HepG2 (cell line): ENCODE measurements around the gene SLCO4A1. TPM values are rescaled to one million over a fixed set of nuclear protein-coding genes. Genes with fewer than 3 reads are reported as not detected.

ENCODE experiments used
- ATAC-seq: fragments of 200-7000 bp; cut with Tn5 transposase; 3 replicates; pipeline ENCODE4 v1.9.1; 2020; ENCODE audit warnings: mild to moderate bottlenecking, moderate library complexity
- BruUV-seq: library from RNA; stranded (reverse); fragments of 400-500 nt; replicated peaks from 2 replicates; lab custom pipeline; 2021; lab: Mats Ljungman, UMichigan
- CTCF ChIA-PET: fragments of 300-600 bp; formaldehyde crosslinking; extraction: SDS; loops from one replicate; lab custom pipeline; 2021; ENCODE audit warnings: low total read pairs, inconsistent platforms, low intra/inter-chr PET ratio; lab: Yijun Ruan, JAX
- POLR2A ChIA-PET: fragments of 350-600 bp; sonication (Branson Sonifier 250); formaldehyde crosslinking; loops from one replicate; lab custom pipeline; 2020; ENCODE audit warnings: antibody characterized with exemption, inconsistent platforms; lab: Yijun Ruan, JAX
- DNase-seq: peaks from one replicate; pipeline ENCODE4 v3.0.0-alpha.2; 2015; ENCODE audit warnings: low spot score
- FAIRE-seq: peaks from 3 replicates; lab custom pipeline; 2011; peaks lifted over from hg19 to GRCh38; lab: Jason Lieb, UNC
- H2AFZ ChIP-seq: one replicate; pipeline ENCODE4 v1.6.1; 2011; ENCODE audit warnings: low read length, inconsistent platforms
- H3K27ac ChIP-seq: fragments of 300-600 bp; 3 replicates; pipeline ENCODE4 v1.8.0; 2011; ENCODE audit warnings: mixed run types, mild to moderate bottlenecking, mixed read lengths, low read length, inconsistent platforms; ENCODE audit not compliant: insufficient read depth; ENCODE audit errors: extremely low read length
- H3K27me3 ChIP-seq, 2 experiments: fragments of 200-600 bp in 1 of 2; 2 replicates in 1 of 2; 3 replicates in 1 of 2; pipeline versions ENCODE4 v1.6.0 to v1.8.0; 2011; ENCODE audit warnings: low read length in 2 of 2, mild to moderate bottlenecking in 2 of 2, moderate library complexity in 2 of 2, inconsistent platforms in 1 of 2; ENCODE audit not compliant: insufficient read depth in 2 of 2, control insufficient read depth in 1 of 2
- H3K36me3 ChIP-seq, 2 experiments: fragments of 200-600 bp in 1 of 2; replicated peaks in 1 of 2; 2 replicates in 1 of 2; 3 replicates in 1 of 2; pipeline versions ENCODE4 v1.5.1 to v1.8.0; 2011; ENCODE audit warnings: low read length in 2 of 2, inconsistent platforms in 1 of 2; ENCODE audit not compliant: insufficient read depth in 2 of 2, control insufficient read depth in 1 of 2
- H3K4me1 ChIP-seq: 2 replicates; pipeline ENCODE4 v1.5.1; 2012; ENCODE audit warnings: low read length, inconsistent platforms; ENCODE audit not compliant: insufficient read depth
- H3K4me2 ChIP-seq: 2 replicates; pipeline ENCODE4 v1.6.0; 2011; ENCODE audit warnings: low read depth, low read length, inconsistent platforms
- H3K4me3 ChIP-seq, 3 experiments: fragments of 200-600 bp in 1 of 3; sonication (generic), shearing (Covaris generic) in 1 of 3; replicated peaks in 1 of 3; 2 replicates each; pipeline ENCODE4 v1.5.1; 2011 to 2016; ENCODE audit warnings: low read length in 3 of 3, inconsistent platforms in 2 of 3, low read depth in 2 of 3, mild to moderate bottlenecking in 2 of 3, control low read depth in 1 of 3, mixed read lengths in 1 of 3; ENCODE audit not compliant: insufficient read depth in 1 of 3
- H3K79me2 ChIP-seq: one replicate; pipeline ENCODE4 v1.6.1; 2011; ENCODE audit warnings: low read length, inconsistent platforms; ENCODE audit not compliant: insufficient read depth
- H3K9ac ChIP-seq: 2 replicates; pipeline ENCODE4 v1.6.0; 2011; ENCODE audit warnings: mild to moderate bottlenecking, low read depth, low read length, inconsistent platforms; ENCODE audit not compliant: insufficient read depth
- H3K9me3 ChIP-seq: 2 replicates; pipeline ENCODE4 v1.5.1; 2012; ENCODE audit warnings: mild to moderate bottlenecking, low read length
- H4K20me1 ChIP-seq: 2 replicates; pipeline ENCODE4 v1.6.0; 2011; ENCODE audit warnings: inconsistent platforms, mild to moderate bottlenecking, low read length, moderate library complexity; ENCODE audit not compliant: insufficient read depth
- BHLHE40 ChIP-seq: IDR thresholded peaks from 2 replicates; pipeline ENCODE4 v1.6.1; 2011; ENCODE audit warnings: low read length, improper control_type of control experiment
- CEBPB ChIP-seq: IDR thresholded peaks from 2 replicates; pipeline ENCODE4 v1.6.1; 2011; ENCODE audit warnings: low read depth, low read length, improper control_type of control experiment, borderline replicate concordance
- FOSL2 ChIP-seq: sonication (generic); formaldehyde crosslinking; IDR thresholded peaks from 2 replicates; pipeline ENCODE4 v1.4.0; 2020; ENCODE audit warnings: missing genetic modification reagents
- GABPB1 ChIP-seq: IDR thresholded peaks from 2 replicates; pipeline ENCODE4 v1.6.1; 2016; ENCODE audit warnings: mild to moderate bottlenecking, missing genetic modification reagents, moderate library complexity, missing compliant biosample characterization
- SP4 ChIP-seq: sonication (generic); formaldehyde crosslinking; IDR thresholded peaks from 2 replicates; pipeline ENCODE4 v1.8.1; 2023; ENCODE audit warnings: mild to moderate bottlenecking, missing genetic modification reagents
- ZNF383 ChIP-seq: sonication (generic); formaldehyde crosslinking; IDR thresholded peaks from 2 replicates; pipeline ENCODE4 v1.4.0; 2020; ENCODE audit warnings: missing genetic modification reagents, mild to moderate bottlenecking, borderline replicate concordance
- WGBS: methylation state at CpG from one replicate; pipeline ENCODE4 v1.1.6; 2017; ENCODE audit warnings: low lambda C conversion rate; 5-methylcytosine and 5-hydroxymethylcytosine counted together
- in situ Hi-C: cut with HindIII; loops from 2 replicates; pipeline ENCODE4 v1.10.0; 2017; ENCODE audit warnings: low pct_unique_long_range_greater_than_20kb; ENCODE audit not compliant: extremely low pct_ligation_motif_present
- intact Hi-C: fragments of 100-400 bp; cut with micrococcal nuclease; formaldehyde crosslinking; loops from one replicate; pipeline ENCODE4 v1.10.0; 2022; ENCODE audit not compliant: unreplicated experiment
- polyA plus RNA-seq, 8 experiments: library from polyadenylated mRNA; depleted of rRNA in 3 of 8; stranded (reverse) in 7 of 8; unstranded in 1 of 8; fragments of >200 nt; fragmentation: Illumina TruSeq in 4 of 8; extraction: Trizol in 4 of 8; gene quantifications; 2 replicates each; pipeline versions ENCODE4 v1.2.1 to v1.2.3, GENCODE V29; 2011 to 2016; ENCODE audit warnings: low read depth in 4 of 8, missing spikeins in 1 of 8, mixed read lengths in 1 of 8; ENCODE audit not compliant: insufficient read depth in 1 of 8
- total RNA-seq, 5 experiments: library from RNA; depleted of rRNA; stranded (reverse); fragments of >200 nt; fragmentation: Illumina TruSeq; extraction: Trizol; gene quantifications; 2 replicates each; pipeline ENCODE4 v1.2.3, GENCODE V29; 2016; ENCODE audit warnings: low read depth in 1 of 5
- TF ChIP-seq, protein P1 (sequence below), 2 experiments: fragments of 450-650 bp in 1 of 2; sonication (generic) in 1 of 2; formaldehyde crosslinking; IDR thresholded peaks; 2 replicates each; pipeline versions ENCODE4 v1.5.0 to v1.8.0; 2020 to 2022; ENCODE audit warnings: mild to moderate bottlenecking in 1 of 2, missing genetic modification reagents in 1 of 2

The SLCO4A1 gene
- total and polyA plus RNA-seq, 2 of the 13 experiments (the other 11 are each of a cell fraction or from before 2014, with no cell fraction given) = 55.5 to 112 TPM

DNA sequence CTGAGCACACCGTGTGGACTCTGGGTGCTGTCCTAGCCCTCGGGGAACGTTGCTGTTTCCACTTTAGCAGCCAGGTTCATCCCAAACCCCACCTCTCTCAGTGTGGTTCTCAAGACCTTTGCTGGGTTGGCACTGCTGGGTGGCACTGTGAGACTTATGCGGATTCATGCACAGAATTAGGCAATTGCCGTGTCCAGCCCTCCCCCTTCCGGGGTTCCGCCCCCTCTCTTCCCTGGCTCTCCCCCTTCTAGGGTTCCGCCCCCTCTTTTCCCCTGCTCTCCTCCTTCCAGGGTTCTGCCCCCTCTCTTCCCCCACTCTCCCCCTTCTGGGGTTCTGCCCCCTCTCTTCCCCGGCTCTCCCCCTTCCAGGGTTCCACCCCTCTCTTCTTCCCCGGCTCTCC, 39.8 kb upstream of the SLCO4A1 start (continued):
- no peak for TF ChIP-seq SP4 (CRISPR knock-in tag)
- TF ChIP-seq, all 625 proteins: peak for 0

DNA sequence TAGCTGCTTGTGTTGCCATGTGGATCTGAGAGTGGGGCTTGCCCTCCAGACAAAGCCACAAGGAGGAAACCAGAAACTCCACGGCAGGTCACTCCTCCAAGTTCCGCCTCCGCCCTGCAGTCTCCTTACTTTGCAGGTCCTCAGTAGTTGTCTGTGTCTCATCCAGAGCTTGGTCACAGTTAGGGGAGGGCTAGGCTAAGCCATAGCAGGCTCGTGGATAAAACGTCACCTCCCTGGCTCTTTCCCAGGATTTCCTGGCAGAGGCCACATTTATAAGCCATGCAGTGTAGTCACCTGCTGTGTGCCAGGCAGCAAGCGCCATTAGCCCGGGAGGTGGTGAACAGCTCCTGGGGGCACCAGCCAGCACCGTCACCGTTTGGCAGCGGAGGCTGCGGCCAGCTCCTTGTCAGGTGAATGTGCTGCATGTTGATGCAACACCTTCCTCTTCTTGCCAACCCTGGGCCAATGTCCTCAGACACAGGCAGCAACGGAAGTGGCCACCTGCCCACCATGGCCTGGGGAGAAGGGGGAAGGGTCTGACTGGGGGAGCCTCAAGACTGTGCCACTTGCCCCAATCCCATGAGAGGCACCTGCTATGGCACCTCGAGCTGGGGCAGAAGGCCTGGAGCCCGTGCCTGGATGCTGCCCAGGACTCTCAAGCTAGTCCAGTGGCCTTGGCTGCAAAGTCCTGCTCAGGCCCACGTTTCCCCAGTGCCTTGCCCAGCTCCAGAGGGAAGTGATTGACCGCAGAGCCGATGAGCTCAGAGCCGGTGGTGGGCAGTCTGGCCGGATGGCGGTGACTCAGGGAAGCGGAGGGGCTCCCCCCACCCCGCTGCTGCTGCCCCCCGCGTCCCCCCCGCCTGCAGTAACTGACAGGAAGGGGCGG, 39.0 kb upstream of the SLCO4A1 start:
- no peaks in the 10 kb centered on the region; the same call in 1 of the 2 replicates for H4K20me1 ChIP-seq
- no peak for DNase-seq
- ATAC-seq = peak; percentile 8; the same call in 2 of the 3 replicates
- WGBS = 22% methylated on average over 25 of the region's 26 CpGs
- H3K4me3 ChIP-seq = no peak overlapping the region
- no peak overlapping the region for H3K4me2 ChIP-seq
- H3K27ac ChIP-seq = no peak overlapping the region
- H3K9ac ChIP-seq = no peak overlapping the region
- H3K9me3 ChIP-seq = no peaks in the 10 kb centered on the region
- H3K27me3 ChIP-seq = peaks cover 36 to 94% of the 10 kb centered on the region in 2 experiments
- peak; percentile 36; the same call in 1 of the 2 replicates for TF ChIP-seq GABPB1 (CRISPR knock-in tag)
- 0 out of 2 replicates have a peak, but pooled peaks have one; percentile 0 for TF ChIP-seq CEBPB
- no peak for TF ChIP-seq BHLHE40
- TF ChIP-seq, protein P1, sequence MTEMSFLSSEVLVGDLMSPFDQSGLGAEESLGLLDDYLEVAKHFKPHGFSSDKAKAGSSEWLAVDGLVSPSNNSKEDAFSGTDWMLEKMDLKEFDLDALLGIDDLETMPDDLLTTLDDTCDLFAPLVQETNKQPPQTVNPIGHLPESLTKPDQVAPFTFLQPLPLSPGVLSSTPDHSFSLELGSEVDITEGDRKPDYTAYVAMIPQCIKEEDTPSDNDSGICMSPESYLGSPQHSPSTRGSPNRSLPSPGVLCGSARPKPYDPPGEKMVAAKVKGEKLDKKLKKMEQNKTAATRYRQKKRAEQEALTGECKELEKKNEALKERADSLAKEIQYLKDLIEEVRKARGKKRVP (CRISPR knock-in tag; IDR thresholded peaks at IDR 0.05) = peak in 1 of 2 experiments; percentile 84; a peak in 1 of 4 replicates
- TF ChIP-seq ZNF383 = no peak
- TF ChIP-seq FOSL2 (CRISPR knock-in tag) = 0 out of 2 replicates have a peak, but pooled peaks have one; percentile 1
- no TSS peak for BruUV-seq
- no peak overlapping the region for H2AFZ ChIP-seq
- intact Hi-C loops = no loop called here
- H3K4me1 ChIP-seq = peaks cover 11% of the 10 kb centered on the region
- CTCF ChIA-PET = no interaction called here
- no peak for FAIRE-seq
- POLR2A ChIA-PET = no interaction called here
- in situ Hi-C loops = no loop called here
- no peaks in the 10 kb centered on the region for H3K36me3 ChIP-seq
- H3K79me2 ChIP-seq = no peaks in the 10 kb centered on the region
